ENCODE data around the gene BBS9. TPM values are rescaled to one million over a fixed set of nuclear protein-coding genes. Genes with fewer than 3 reads are reported as not detected.

BBS9 gene
- total RNA-seq, 1 donor from 2014 or later, result 51.7 TPM

DNA sequence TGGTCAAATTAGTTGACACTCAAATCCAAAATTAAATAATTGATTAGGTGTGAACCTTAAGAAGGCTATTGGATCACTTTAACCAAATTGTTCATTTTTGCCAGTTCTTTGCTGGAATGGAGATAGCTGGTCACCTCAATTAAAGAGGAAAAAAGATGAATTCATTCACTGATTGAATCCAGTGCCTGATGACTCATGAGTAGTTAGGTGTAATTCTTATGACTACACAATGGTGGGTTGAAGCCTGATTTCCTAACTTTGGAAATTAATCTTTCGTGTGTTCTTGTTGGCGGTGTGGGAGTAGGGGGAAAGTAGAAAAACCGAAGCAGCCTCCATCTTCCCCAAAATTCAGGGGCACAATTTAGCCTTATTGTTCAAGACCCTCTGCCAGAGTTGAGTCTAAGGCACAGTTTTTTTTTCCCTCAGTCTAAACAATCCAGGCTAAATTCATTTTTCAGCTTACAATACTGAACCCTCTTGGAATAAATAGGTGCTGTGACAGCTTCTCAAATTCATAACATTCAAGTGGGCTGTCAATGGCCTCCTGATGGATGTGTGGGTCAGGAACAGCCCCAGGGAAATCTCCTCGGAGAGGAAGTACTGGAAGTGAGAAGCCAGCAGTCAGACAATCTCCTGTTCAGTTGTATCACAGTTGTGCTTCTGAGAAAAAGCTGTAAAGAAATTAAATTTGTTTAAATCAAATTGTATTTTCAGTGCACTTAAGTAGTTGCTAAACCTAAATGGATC lies 356.6 kb downstream of the BBS9 start:
- no peaks in the 10 kb centered on the region for H3K27me3 ChIP-seq (ENCODE audit: control insufficient read depth in 3 of 3, insufficient read depth in 3 of 3, low read length in 3 of 3)
- H3K9me3 ChIP-seq (ENCODE audit: control insufficient read depth in 3 of 3, low read length in 3 of 3), result no peaks in the 10 kb centered on the region
- H3K4me3 ChIP-seq (ENCODE audit: low read length in 3 of 3), result no peak overlapping the region
- H3K27ac ChIP-seq (ENCODE audit: low read depth, low read length), result no peak overlapping the region
- H3K36me3 ChIP-seq (ENCODE audit: control insufficient read depth in 3 of 3, insufficient read depth in 3 of 3, low read length in 3 of 3), result no peaks in the 10 kb centered on the region
- H3K9ac ChIP-seq (ENCODE audit: low read depth in 1 of 3, low read length in 3 of 3), result no peak overlapping the region
- no peaks in the 10 kb centered on the region for H3K4me1 ChIP-seq (ENCODE audit: control insufficient read depth in 3 of 3, insufficient read depth in 3 of 3, low read length in 3 of 3)

DNA sequence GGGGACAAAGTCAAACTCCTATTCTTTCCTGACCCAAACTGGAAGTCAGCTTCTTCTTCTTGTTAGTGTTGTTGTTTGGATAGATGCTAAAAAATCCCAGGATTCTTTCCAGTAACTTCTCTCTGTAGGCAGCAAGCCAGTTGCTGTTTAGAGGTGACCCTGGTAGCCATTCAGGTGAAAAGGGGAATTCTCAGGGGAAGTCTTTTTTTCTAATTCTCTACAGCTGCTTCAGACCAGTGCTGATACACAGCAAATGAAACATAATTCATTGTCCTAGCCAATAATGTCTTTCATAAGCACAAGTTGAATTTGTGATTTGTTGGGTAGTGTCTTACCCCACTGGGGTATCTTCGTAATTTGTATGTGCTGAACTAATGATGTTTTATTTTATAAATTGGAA lies 357.3 kb downstream of the BBS9 start:
- no peaks in the 10 kb centered on the region for H3K36me3 ChIP-seq (ENCODE audit: control insufficient read depth in 3 of 3, insufficient read depth in 3 of 3, low read length in 3 of 3)
- no peak overlapping the region for H3K9ac ChIP-seq (ENCODE audit: low read depth in 1 of 3, low read length in 3 of 3)
- H3K27ac ChIP-seq (ENCODE audit: low read depth, low read length), result no peak overlapping the region
- H3K27me3 ChIP-seq (ENCODE audit: control insufficient read depth in 3 of 3, insufficient read depth in 3 of 3, low read length in 3 of 3), result no peaks in the 10 kb centered on the region
- no peak overlapping the region for H3K4me3 ChIP-seq (ENCODE audit: low read length in 3 of 3)
- H3K9me3 ChIP-seq (ENCODE audit: control insufficient read depth in 3 of 3, low read length in 3 of 3), result no peaks in the 10 kb centered on the region
- H3K4me1 ChIP-seq (ENCODE audit: control insufficient read depth in 3 of 3, insufficient read depth in 3 of 3, low read length in 3 of 3), result no peaks in the 10 kb centered on the region

DNA sequence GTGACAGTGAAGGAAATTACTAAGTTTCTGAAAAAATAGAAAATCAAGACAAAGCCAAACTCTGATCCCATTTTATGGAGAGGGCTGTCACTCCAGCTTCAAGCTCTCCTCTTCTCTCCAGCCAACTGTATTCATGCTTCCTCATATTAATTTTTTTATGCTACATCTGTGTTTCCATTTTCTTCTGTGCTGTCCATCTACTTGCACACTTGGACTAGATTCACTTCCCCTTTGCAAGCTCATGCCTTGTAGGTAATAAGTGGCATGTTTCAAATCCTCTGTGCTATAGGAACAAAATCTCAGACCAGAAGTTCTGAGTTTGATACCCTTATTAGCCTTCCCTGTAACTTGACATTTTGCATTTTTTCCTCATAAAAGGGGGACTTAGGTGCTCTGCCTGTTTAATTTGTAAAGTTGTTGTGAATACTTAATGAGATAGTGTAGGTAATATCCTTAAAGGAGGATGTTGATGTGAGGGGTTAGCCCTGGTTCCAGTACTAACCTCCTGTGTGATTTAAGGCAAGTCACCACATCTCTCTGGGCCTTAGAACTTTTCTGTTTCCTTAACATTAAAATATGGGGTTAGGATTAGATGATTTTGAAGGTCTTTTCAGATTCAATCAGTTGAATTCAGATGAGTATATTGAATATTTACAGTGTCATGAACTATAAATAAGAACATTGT lies 358.8 kb downstream of the BBS9 start:
- Histone ChIP-seq H3K27me3 (ENCODE audit: control insufficient read depth in 3 of 3, insufficient read depth in 3 of 3, low read length in 3 of 3) (no peaks in the 10 kb centered on the region), H3K4me1 (ENCODE audit: control insufficient read depth in 3 of 3, insufficient read depth in 3 of 3, low read length in 3 of 3) (no peaks in the 10 kb centered on the region), H3K36me3 (ENCODE audit: control insufficient read depth in 3 of 3, insufficient read depth in 3 of 3, low read length in 3 of 3) (no peaks in the 10 kb centered on the region), H3K9me3 (ENCODE audit: control insufficient read depth in 3 of 3, low read length in 3 of 3) (no peaks in the 10 kb centered on the region), H3K27ac (ENCODE audit: low read depth, low read length) (no peak overlapping the region), H3K4me3 (ENCODE audit: low read length in 3 of 3) (no peak overlapping the region), H3K9ac (ENCODE audit: low read depth in 1 of 3, low read length in 3 of 3) (no peak overlapping the region)

DNA sequence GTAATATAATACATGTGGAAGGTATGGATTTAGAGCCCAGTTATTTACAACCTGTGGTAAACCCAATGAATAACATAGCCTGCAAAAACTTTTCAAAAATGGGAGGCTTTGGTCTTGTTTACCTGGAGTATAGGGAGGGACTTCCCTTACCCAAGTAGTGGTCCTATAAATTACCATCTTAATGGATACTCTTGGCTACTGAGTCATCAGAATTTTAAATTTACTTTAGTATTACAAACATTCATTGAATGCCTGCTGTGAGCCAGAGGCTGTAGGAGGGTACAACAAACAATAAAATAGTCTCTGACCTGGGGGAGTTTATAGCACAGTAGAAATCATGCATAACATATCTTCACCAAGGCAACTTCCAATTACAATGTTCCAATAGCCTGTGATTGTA lies 365.1 kb downstream of the BBS9 start:
- no peak overlapping the region for H3K4me3 ChIP-seq (ENCODE audit: low read length in 3 of 3)
- H3K9ac ChIP-seq (ENCODE audit: low read depth in 1 of 3, low read length in 3 of 3), result no peak overlapping the region
- no peak overlapping the region for H3K27ac ChIP-seq (ENCODE audit: low read depth, low read length)
- no peaks in the 10 kb centered on the region for H3K9me3 ChIP-seq (ENCODE audit: control insufficient read depth in 3 of 3, low read length in 3 of 3)
- H3K27me3 ChIP-seq (ENCODE audit: control insufficient read depth in 3 of 3, insufficient read depth in 3 of 3, low read length in 3 of 3), result no peaks in the 10 kb centered on the region
- peaks cover 4 to 11% (median 8%) of the 10 kb centered on the region in 3 donors for H3K4me1 ChIP-seq (ENCODE audit: control insufficient read depth in 3 of 3, insufficient read depth in 3 of 3, low read length in 3 of 3)
- H3K36me3 ChIP-seq (ENCODE audit: control insufficient read depth in 3 of 3, insufficient read depth in 3 of 3, low read length in 3 of 3), result no peaks in the 10 kb centered on the region

DNA sequence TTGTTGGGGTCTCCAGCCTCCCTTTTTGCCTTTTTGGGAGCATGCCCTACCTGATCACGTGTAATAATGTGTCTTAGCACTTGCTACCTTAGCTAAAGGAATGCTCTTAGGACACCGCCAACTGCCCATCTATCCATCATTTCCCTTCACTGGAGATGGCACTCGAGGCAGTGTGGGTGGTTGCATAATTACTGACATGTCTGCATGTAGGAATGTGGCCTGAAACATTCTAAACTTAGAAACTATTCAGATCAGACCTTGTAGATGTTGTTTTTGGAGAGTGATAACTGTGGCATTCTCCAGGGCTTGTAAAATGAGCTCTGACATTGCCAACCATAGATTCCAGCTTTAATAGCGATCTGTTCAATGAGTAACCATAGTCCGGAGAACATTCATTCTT lies 365.8 kb downstream of the BBS9 start:
- Histone ChIP-seq H3K27ac (ENCODE audit: low read depth, low read length) (peak overlapping the region; percentile 24), H3K36me3 (ENCODE audit: control insufficient read depth in 3 of 3, insufficient read depth in 3 of 3, low read length in 3 of 3) (no peaks in the 10 kb centered on the region), H3K9ac (ENCODE audit: low read depth in 1 of 3, low read length in 3 of 3) (no peak overlapping the region), H3K9me3 (ENCODE audit: control insufficient read depth in 3 of 3, low read length in 3 of 3) (no peaks in the 10 kb centered on the region), H3K27me3 (ENCODE audit: control insufficient read depth in 3 of 3, insufficient read depth in 3 of 3, low read length in 3 of 3) (no peaks in the 10 kb centered on the region), H3K4me1 (ENCODE audit: control insufficient read depth in 3 of 3, insufficient read depth in 3 of 3, low read length in 3 of 3) (peaks cover 4 to 15% (median 10%) of the 10 kb centered on the region in 3 donors), H3K4me3 (ENCODE audit: low read length in 3 of 3) (no peak overlapping the region)

DNA sequence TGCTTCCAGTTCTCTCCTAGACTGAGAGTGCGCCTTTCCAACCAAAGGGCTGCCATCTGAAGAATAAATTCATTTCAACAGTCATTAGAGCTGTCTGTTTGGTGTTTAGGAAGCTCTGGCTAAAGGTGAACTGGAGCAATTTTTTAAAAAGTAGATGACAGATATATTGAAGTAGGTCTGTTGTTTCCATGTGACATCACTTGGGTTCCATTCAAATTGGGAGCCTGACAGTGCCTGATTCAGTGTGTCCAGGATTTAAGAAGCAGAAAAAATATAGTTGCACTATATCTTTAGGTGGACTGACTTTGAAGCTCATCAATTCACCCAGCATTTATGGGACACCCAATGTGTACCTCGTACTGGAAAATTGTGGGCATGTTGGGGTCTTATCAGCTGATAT lies 367.7 kb downstream of the BBS9 start:
- Histone ChIP-seq H3K4me3 (ENCODE audit: low read length in 3 of 3) (no peak overlapping the region), H3K27me3 (ENCODE audit: control insufficient read depth in 3 of 3, insufficient read depth in 3 of 3, low read length in 3 of 3) (no peaks in the 10 kb centered on the region), H3K9me3 (ENCODE audit: control insufficient read depth in 3 of 3, low read length in 3 of 3) (no peaks in the 10 kb centered on the region), H3K36me3 (ENCODE audit: control insufficient read depth in 3 of 3, insufficient read depth in 3 of 3, low read length in 3 of 3) (no peaks in the 10 kb centered on the region), H3K4me1 (ENCODE audit: control insufficient read depth in 3 of 3, insufficient read depth in 3 of 3, low read length in 3 of 3) (peaks cover 12 to 31% (median 24%) of the 10 kb centered on the region in 3 donors), H3K27ac (ENCODE audit: low read depth, low read length) (no peak overlapping the region), H3K9ac (ENCODE audit: low read depth in 1 of 3, low read length in 3 of 3) (no peak overlapping the region)

DNA sequence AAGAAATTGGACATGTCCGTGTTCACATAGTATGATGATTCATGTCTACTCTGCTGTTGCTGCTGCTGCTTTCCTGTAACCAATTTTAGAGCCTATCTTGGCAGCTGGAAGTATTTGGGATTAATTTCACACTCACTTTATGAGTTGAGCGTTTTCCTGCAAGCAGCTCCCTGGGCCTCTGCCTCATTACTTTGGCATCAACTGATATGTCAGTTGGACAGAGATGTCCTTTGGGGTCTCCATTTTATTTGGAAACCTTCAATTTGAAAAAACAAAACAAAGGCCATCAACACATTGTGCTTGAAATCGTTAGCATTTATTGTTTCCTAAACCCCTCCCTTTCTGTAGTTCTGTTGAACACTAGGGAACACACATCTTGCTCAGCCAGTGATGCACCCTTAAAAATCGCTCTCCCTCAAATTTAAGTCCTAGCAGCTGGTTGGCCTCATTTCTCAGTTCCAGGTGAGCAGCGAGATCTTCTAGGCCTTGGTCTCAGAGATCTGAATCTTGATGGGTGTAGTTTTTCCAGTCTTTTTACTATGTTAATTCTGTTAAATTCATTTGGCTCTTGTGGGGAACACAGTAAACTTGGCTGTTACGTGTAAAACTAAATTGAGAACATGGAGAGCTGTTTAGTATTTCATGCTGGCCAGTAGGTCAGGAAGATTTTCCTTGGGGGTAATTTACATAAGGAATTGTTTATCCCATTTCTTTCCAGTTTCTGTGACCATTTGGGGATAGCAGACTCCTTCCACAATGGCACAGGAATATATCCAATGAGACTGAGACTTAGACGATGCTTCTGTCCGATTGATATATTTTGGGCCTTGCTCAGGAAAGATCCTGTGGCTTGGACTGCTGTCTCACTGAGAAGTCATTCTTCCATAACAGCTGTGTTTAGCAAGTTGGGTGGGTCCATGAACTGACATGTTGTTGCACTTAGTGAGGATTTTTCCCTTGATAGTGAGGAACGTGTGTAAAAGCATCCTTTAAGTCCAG lies 371.6 kb downstream of the BBS9 start:
- Histone ChIP-seq H3K36me3 (ENCODE audit: control insufficient read depth in 3 of 3, insufficient read depth in 3 of 3, low read length in 3 of 3) (no peaks in the 10 kb centered on the region), H3K27me3 (ENCODE audit: control insufficient read depth in 3 of 3, insufficient read depth in 3 of 3, low read length in 3 of 3) (no peaks in the 10 kb centered on the region), H3K27ac (ENCODE audit: low read depth, low read length) (peak overlapping the region; percentile 81), H3K4me1 (ENCODE audit: control insufficient read depth in 3 of 3, insufficient read depth in 3 of 3, low read length in 3 of 3) (peaks cover 10 to 25% (median 23%) of the 10 kb centered on the region in 3 donors), H3K4me3 (ENCODE audit: low read length in 3 of 3) (peak overlapping the region in 2 of 3 donors; percentile 25 to 34), H3K9ac (ENCODE audit: low read depth in 1 of 3, low read length in 3 of 3) (peak overlapping the region in 1 of 3 donors; percentile 28), H3K9me3 (ENCODE audit: control insufficient read depth in 3 of 3, low read length in 3 of 3) (no peaks in the 10 kb centered on the region)

DNA sequence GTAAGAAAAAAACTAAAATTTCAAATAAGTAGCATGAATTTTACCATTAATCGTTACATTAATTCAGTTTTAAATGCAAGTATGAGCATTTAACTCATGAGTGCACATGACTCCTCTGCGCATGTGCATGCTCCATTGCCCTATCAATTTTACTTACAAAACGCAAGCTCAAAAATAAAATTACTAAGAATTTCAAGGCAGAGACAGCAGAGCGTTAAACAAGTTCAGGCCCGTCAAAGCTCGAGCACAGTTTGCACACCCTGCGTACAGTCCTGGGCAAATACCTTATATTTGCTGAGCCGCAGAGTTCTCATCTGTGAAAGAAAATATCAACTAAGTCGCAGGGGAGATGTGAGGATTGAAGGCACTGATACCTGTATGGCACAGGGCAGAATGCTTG lies 373.6 kb downstream of the BBS9 start:
- H3K4me3 ChIP-seq (ENCODE audit: low read length in 3 of 3), result no peak overlapping the region

DNA sequence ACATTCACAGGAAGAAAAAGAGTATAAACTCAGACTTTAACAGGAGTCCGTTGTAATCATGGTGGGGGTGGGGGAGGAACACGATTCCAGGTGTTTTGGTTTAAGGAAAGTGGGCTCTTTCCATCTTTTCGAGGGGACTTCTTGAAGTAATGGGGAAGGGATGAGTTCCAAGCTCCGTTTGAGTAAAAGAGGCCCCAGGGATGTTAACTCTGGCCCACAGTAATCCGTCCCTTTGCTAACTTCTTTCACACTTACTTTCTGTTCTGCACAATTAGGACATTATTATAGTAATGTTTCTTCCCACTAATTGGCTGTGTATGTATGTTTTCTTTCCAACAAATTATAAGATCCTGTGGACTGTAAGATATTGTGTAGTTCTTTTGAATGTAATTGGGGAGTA lies 374.4 kb downstream of the BBS9 start:
- Histone ChIP-seq H3K4me1 (ENCODE audit: control insufficient read depth in 3 of 3, insufficient read depth in 3 of 3, low read length in 3 of 3) (peaks cover 10 to 25% (median 20%) of the 10 kb centered on the region in 3 donors), H3K27ac (ENCODE audit: low read depth, low read length) (no peak overlapping the region), H3K9me3 (ENCODE audit: control insufficient read depth in 3 of 3, low read length in 3 of 3) (no peaks in the 10 kb centered on the region), H3K4me3 (ENCODE audit: low read length in 3 of 3) (no peak overlapping the region), H3K27me3 (ENCODE audit: control insufficient read depth in 3 of 3, insufficient read depth in 3 of 3, low read length in 3 of 3) (no peaks in the 10 kb centered on the region), H3K9ac (ENCODE audit: low read depth in 1 of 3, low read length in 3 of 3) (no peak overlapping the region), H3K36me3 (ENCODE audit: control insufficient read depth in 3 of 3, insufficient read depth in 3 of 3, low read length in 3 of 3) (no peaks in the 10 kb centered on the region)

More for the DNA sequence above, 373.6 kb downstream of the BBS9 start:
- Histone ChIP-seq H3K4me1 (ENCODE audit: control insufficient read depth in 3 of 3, insufficient read depth in 3 of 3, low read length in 3 of 3) (peaks cover 10 to 25% (median 20%) of the 10 kb centered on the region in 3 donors), H3K27ac (ENCODE audit: low read depth, low read length) (no peak overlapping the region), H3K27me3 (ENCODE audit: control insufficient read depth in 3 of 3, insufficient read depth in 3 of 3, low read length in 3 of 3) (no peaks in the 10 kb centered on the region), H3K9me3 (ENCODE audit: control insufficient read depth in 3 of 3, low read length in 3 of 3) (no peaks in the 10 kb centered on the region), H3K36me3 (ENCODE audit: control insufficient read depth in 3 of 3, insufficient read depth in 3 of 3, low read length in 3 of 3) (no peaks in the 10 kb centered on the region), H3K9ac (ENCODE audit: low read depth in 1 of 3, low read length in 3 of 3) (no peak overlapping the region)
